Measurements from ENCODE around the gene CBLL1.

The CBLL1 gene

GRCh38 chr7:107768263-107768662, 24.3 kb downstream of the CBLL1 start:
- no peak for TF ChIP-seq CTCF (conservative IDR thresholded peaks at IDR 0.05; ENCODE audit: low read depth, low read length)
- no peak for DNase-seq (ENCODE audit: low read depth)

GRCh38 chr7:107773027-107773426, 29.1 kb downstream of the CBLL1 start:
- DNase-seq (ENCODE audit: low read depth) = no peak

More at GRCh38 chr7:107768263-107768662, 24.3 kb downstream of the CBLL1 start:
- no peak overlapping the region for H3K4me3 ChIP-seq (ENCODE audit: low read length)

GRCh38 chr7:107777702-107778101, 33.8 kb downstream of the CBLL1 start:
- DNase-seq (ENCODE audit: low read depth) = no peak
- no peak overlapping the region for H3K4me3 ChIP-seq (ENCODE audit: low read length)
- no peak for TF ChIP-seq CTCF (conservative IDR thresholded peaks at IDR 0.05; ENCODE audit: low read depth, low read length)

More at GRCh38 chr7:107773027-107773426, 29.1 kb downstream of the CBLL1 start:
- TF ChIP-seq CTCF (conservative IDR thresholded peaks at IDR 0.05; ENCODE audit: low read depth, low read length) = no peak
- H3K4me3 ChIP-seq (ENCODE audit: low read length) = no peak overlapping the region

- no peak for TF ChIP-seq CTCF (conservative IDR thresholded peaks at IDR 0.05; ENCODE audit: low read depth, low read length)
- H3K4me3 ChIP-seq (ENCODE audit: low read length) = no peak overlapping the region
- no peak for DNase-seq (ENCODE audit: low read depth)
Measured at GRCh38 chr7:107778283-107778682, 34.3 kb downstream of the CBLL1 start.

- H3K4me3 ChIP-seq (ENCODE audit: low read length) = no peak overlapping the region
- TF ChIP-seq CTCF (conservative IDR thresholded peaks at IDR 0.05; ENCODE audit: low read depth, low read length) = no peak
Measured at GRCh38 chr7:107779647-107780099, 35.7 kb downstream of the CBLL1 start.

GRCh38 chr7:107782374-107782773, 38.4 kb downstream of the CBLL1 start:
- H3K4me3 ChIP-seq (ENCODE audit: low read length) = no peak overlapping the region
- no peak for DNase-seq (ENCODE audit: low read depth)
- TF ChIP-seq CTCF (conservative IDR thresholded peaks at IDR 0.05; ENCODE audit: low read depth, low read length) = no peak

More at GRCh38 chr7:107779647-107780099, 35.7 kb downstream of the CBLL1 start:
- no peak for DNase-seq (ENCODE audit: low read depth)

GRCh38 chr7:107783648-107784047, 39.7 kb downstream of the CBLL1 start:
- H3K4me3 ChIP-seq (ENCODE audit: low read length) = no peak overlapping the region
- no peak for TF ChIP-seq CTCF (conservative IDR thresholded peaks at IDR 0.05; ENCODE audit: low read depth, low read length)
- DNase-seq (ENCODE audit: low read depth) = no peak

All from retinal pigment epithelial cell (primary cell).